K562 (cell line): Measurements from ENCODE around the gene GCDH. TPM values are rescaled to one million over a fixed set of nuclear protein-coding genes. Genes with fewer than 3 reads are reported as not detected.

Experiments
- ELF4 ChIP-seq: fragments of 450-650 bp; formaldehyde crosslinking; IDR thresholded peaks from 2 replicates; pipeline ENCODE4 v1.4.0; 2022; ENCODE audit warnings: missing genetic modification characterization
- EP400 ChIP-seq: fragments of 450-650 bp; IDR thresholded peaks from 2 replicates; pipeline ENCODE4 v1.6.1; 2017; ENCODE audit warnings: antibody characterized with exemption, mild to moderate bottlenecking, moderate library complexity
- FOXK2 ChIP-seq, 2 experiments: fragments of 450-650 bp; IDR thresholded peaks in 1 of 2; conservative IDR thresholded peaks in 1 of 2; 2 replicates each; pipeline ENCODE4 v1.6.1; 2016; ENCODE audit warnings: low read depth in 2 of 2, mild to moderate bottlenecking in 1 of 2
- GABPB2 ChIP-seq: fragments of 250-450 bp; sonication (Bioruptor Pico); conservative IDR thresholded peaks from 2 replicates; pipeline ENCODE4 v1.5.1; 2021; ENCODE audit warnings: mild to moderate bottlenecking
- HIVEP1 ChIP-seq: fragments of 250-450 bp; sonication (Bioruptor Pico); IDR thresholded peaks from 2 replicates; pipeline ENCODE4 v1.4.0; 2020; ENCODE audit warnings: mild to moderate bottlenecking
- HNRNPL ChIP-seq: fragments of 200-400 bp; formaldehyde crosslinking; IDR thresholded peaks from 2 replicates; pipeline ENCODE4 v1.6.1; 2017; ENCODE audit warnings: low read depth, mild to moderate bottlenecking, low read length
- MAZ ChIP-seq, 2 experiments: fragments of 450-650 bp in 1 of 2; sonication (generic) in 1 of 2; formaldehyde crosslinking; IDR thresholded peaks in 1 of 2; conservative IDR thresholded peaks in 1 of 2; 2 replicates each; pipeline versions ENCODE4 v1.4.0 to v1.5.0; 2020; ENCODE audit warnings: mild to moderate bottlenecking in 1 of 2, missing genetic modification reagents in 1 of 2
- MEF2D ChIP-seq: conservative IDR thresholded peaks from 2 replicates; pipeline ENCODE4 v1.6.1; 2016; ENCODE audit warnings: low read depth, missing genetic modification characterization, missing compliant biosample characterization
- MTA1 ChIP-seq: fragments of 450-650 bp; IDR thresholded peaks from 2 replicates; pipeline ENCODE4 v1.6.1; 2017; ENCODE audit warnings: borderline replicate concordance
- NFATC3 ChIP-seq: fragments of 450-650 bp; IDR thresholded peaks from 2 replicates; pipeline ENCODE4 v1.6.1; 2017; ENCODE audit warnings: mild to moderate bottlenecking
- NFE2 ChIP-seq: IDR thresholded peaks from 2 replicates; pipeline ENCODE4 v1.6.1; 2014; ENCODE audit warnings: antibody characterized with exemption, low read depth
- SIRT6 ChIP-seq: IDR thresholded peaks from one replicate; pipeline ENCODE4 v1.6.1; 2012; ENCODE audit warnings: low read depth, mild to moderate bottlenecking, control low read depth, inconsistent platforms, low read length, moderate library complexity
- SMAD3 ChIP-seq: fragments of 450-650 bp; formaldehyde crosslinking; conservative IDR thresholded peaks from 2 replicates; pipeline ENCODE4 v1.4.0; 2020; ENCODE audit warnings: mild to moderate bottlenecking
- SP1 ChIP-seq: sonication (generic); formaldehyde crosslinking; IDR thresholded peaks from 2 replicates; pipeline ENCODE4 v1.8.1; 2022; ENCODE audit warnings: mild to moderate bottlenecking, missing genetic modification reagents
- SRSF3 ChIP-seq: fragments of 200-400 bp; formaldehyde crosslinking; IDR thresholded peaks from 2 replicates; pipeline ENCODE4 v1.6.1; 2016; ENCODE audit warnings: mild to moderate bottlenecking, low read length, moderate library complexity; ENCODE audit not compliant: insufficient read depth
- ZBTB17 ChIP-seq: fragments of 450-650 bp; formaldehyde crosslinking; IDR thresholded peaks from 2 replicates; pipeline ENCODE4 v1.4.0; 2020; ENCODE audit warnings: mild to moderate bottlenecking
- ZBTB8A ChIP-seq: fragments of 450-650 bp; IDR thresholded peaks from 2 replicates; pipeline ENCODE4 v1.6.1; 2018; ENCODE audit warnings: mild to moderate bottlenecking, moderate library complexity; ENCODE audit not compliant: partially characterized antibody
- ZMIZ1 ChIP-seq, 2 experiments: fragments of 150-350 bp in 1 of 2; IDR thresholded peaks; 2 replicates each; pipeline ENCODE4 v1.6.1; 2012 to 2016; ENCODE audit warnings: low read depth in 2 of 2, low read length in 2 of 2, mild to moderate bottlenecking in 1 of 2, moderate library complexity in 1 of 2
- polyA plus RNA-seq, 8 experiments: library from polyadenylated mRNA; depleted of rRNA in 4 of 8; stranded (reverse) in 5 of 8; unstranded in 3 of 8; fragments of >200 nt; fragmentation: Nextera tagmentation in 2 of 8; fragmentation: Illumina TruSeq in 1 of 8; extraction: Ambion mirVana in 2 of 8; extraction: Trizol in 1 of 8; gene quantifications; 2 replicates each; pipeline versions ENCODE4 v1.2.1 to v1.2.3, GENCODE V29; 2011 to 2014; ENCODE audit warnings: inconsistent platforms in 1 of 8, missing spikeins in 1 of 8
- total RNA-seq, 7 experiments: library from RNA; depleted of rRNA in 6 of 7; stranded (reverse); fragments of >200 nt in 6 of 7; fragmentation: Illumina TruSeq in 2 of 7; extraction: Trizol in 2 of 7; gene quantifications; 2 replicates each; pipeline versions ENCODE4 v1.2.1 to v1.2.3, GENCODE V29; 2011 to 2021; ENCODE audit warnings: low replicate concordance in 1 of 7
- TF ChIP-seq, protein P1 (sequence below): fragments of 200-800 bp; sonication (Bioruptor generic); IDR thresholded peaks from 2 replicates; pipeline ENCODE4 v1.6.1; 2017; ENCODE audit warnings: missing genetic modification characterization, missing compliant biosample characterization
- TF ChIP-seq, protein P2 (sequence below): fragments of 450-650 bp; formaldehyde crosslinking; IDR thresholded peaks from 2 replicates; pipeline ENCODE4 v1.4.0; 2020; ENCODE audit warnings: mild to moderate bottlenecking, moderate library complexity
- TF ChIP-seq, protein P3 (sequence below): fragments of 450-650 bp; IDR thresholded peaks from one replicate; pipeline ENCODE4 v1.6.1; 2018; ENCODE audit warnings: mild to moderate bottlenecking, moderate library complexity; ENCODE audit not compliant: partially characterized antibody

Gene GCDH
- total and polyA plus RNA-seq, 9 of the 15 experiments (the other 6 are each of a cell fraction or from before 2014, with no cell fraction given): 2.9 to 50.8 (median 19.1) TPM

DNA sequence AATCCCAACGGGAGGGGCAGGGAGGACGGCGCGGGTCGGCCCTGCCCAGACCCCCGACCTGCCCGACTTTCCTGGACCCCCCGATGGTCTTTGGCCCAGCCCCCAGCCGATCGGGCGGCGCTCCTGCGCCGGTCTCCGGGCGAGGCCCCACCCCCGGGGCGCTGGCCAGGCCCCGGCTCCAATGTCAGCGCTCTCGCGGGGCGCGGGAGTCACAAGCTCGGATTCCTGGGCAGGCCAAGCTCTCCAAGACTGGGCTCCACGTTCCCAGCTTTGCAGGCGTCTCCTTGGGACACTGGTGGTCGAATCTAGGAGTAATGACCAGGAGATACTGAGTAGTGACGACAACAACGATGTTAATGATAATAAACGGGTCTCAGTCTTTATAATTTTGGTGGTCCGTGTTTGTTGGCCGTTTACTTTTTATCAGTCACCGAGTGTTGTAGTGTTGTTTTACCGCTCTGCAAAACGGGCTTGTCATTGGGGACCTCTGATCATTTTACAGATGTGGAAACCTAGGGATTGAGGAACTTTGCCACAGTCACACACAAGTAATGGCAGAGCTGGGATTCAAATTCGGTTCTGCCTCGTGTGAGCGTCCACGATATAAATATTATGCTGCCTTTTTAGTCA is 55.2 kb downstream of the GCDH start (continued):
- TF ChIP-seq, protein P1, sequence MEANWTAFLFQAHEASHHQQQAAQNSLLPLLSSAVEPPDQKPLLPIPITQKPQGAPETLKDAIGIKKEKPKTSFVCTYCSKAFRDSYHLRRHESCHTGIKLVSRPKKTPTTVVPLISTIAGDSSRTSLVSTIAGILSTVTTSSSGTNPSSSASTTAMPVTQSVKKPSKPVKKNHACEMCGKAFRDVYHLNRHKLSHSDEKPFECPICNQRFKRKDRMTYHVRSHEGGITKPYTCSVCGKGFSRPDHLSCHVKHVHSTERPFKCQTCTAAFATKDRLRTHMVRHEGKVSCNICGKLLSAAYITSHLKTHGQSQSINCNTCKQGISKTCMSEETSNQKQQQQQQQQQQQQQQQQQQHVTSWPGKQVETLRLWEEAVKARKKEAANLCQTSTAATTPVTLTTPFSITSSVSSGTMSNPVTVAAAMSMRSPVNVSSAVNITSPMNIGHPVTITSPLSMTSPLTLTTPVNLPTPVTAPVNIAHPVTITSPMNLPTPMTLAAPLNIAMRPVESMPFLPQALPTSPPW (CRISPR knock-in tag): 0 out of 2 replicates have a peak, but pooled peaks have one; percentile 2
- TF ChIP-seq SIRT6 (no peak), FOXK2 (conservative IDR thresholded peaks at IDR 0.05 in 1 of 2, IDR thresholded peaks at IDR 0.05 in 1 of 2; ENCODE audit: low read depth in 2 of 2) (0 out of 4 replicates have a peak, but pooled peaks of 1 of the 2 experiments have one; percentile 10), SP1 (CRISPR knock-in tag) (no peak), ZBTB17 (CRISPR knock-in tag) (no peak), NFATC3 (0 out of 2 replicates have a peak, but pooled peaks have one; percentile 22), ZMIZ1 (IDR thresholded peaks at IDR 0.05; ENCODE audit: low read depth in 2 of 2, low read length in 2 of 2) (no peak), EP400 (no peak), SMAD3 (no peak), ELF4 (0 out of 2 replicates have a peak, but pooled peaks have one; percentile 40), SRSF3 (no peak), HIVEP1 (CRISPR knock-in tag) (no peak), MAZ (CRISPR knock-in tag; conservative IDR thresholded peaks at IDR 0.05 in 1 of 2, IDR thresholded peaks at IDR 0.05 in 1 of 2) (no peak; a peak in 2 of 4 replicates), ZBTB8A (no peak), MEF2D (tag) (0 out of 2 replicates have a peak, but pooled peaks have one; percentile 29), MTA1 (peak; percentile 14; the same call in 1 of the 2 replicates), NFE2 (no peak), HNRNPL (no peak), GABPB2 (no peak)
- TF ChIP-seq, protein P2, sequence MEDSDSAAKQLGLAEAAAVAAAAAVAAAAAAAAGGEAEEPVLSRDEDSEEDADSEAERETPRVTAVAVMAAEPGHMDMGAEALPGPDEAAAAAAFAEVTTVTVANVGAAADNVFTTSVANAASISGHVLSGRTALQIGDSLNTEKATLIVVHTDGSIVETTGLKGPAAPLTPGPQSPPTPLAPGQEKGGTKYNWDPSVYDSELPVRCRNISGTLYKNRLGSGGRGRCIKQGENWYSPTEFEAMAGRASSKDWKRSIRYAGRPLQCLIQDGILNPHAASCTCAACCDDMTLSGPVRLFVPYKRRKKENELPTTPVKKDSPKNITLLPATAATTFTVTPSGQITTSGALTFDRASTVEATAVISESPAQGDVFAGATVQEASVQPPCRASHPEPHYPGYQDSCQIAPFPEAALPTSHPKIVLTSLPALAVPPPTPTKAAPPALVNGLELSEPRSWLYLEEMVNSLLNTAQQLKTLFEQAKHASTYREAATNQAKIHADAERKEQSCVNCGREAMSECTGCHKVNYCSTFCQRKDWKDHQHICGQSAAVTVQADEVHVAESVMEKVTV (CRISPR knock-in tag): no peak
- TF ChIP-seq, protein P3, sequence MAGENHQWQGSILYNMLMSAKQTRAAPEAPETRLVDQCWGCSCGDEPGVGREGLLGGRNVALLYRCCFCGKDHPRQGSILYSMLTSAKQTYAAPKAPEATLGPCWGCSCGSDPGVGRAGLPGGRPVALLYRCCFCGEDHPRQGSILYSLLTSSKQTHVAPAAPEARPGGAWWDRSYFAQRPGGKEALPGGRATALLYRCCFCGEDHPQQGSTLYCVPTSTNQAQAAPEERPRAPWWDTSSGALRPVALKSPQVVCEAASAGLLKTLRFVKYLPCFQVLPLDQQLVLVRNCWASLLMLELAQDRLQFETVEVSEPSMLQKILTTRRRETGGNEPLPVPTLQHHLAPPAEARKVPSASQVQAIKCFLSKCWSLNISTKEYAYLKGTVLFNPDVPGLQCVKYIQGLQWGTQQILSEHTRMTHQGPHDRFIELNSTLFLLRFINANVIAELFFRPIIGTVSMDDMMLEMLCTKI: no peak
